ENCODE data around the gene GJB2. TPM values are rescaled to one million over a fixed set of nuclear protein-coding genes. Genes with fewer than 3 reads are reported as not detected.
A peak's percentile ranks its signal among the peaks of the same experiment; 100 is the strongest.

GJB2 gene
- total and polyA plus RNA-seq, 2 experiments from 2014 or later, result not detected

GRCh38 chr13:20142023-20142926 lies 50.5 kb downstream of the GJB2 start (continued):
- no peak for TF ChIP-seq REST (IDR thresholded peaks at IDR 0.05; ENCODE audit: unreplicated experiment)
- no peak for TF ChIP-seq ETS1 (IDR thresholded peaks at IDR 0.05)
- TF ChIP-seq POLR2AphosphoS5 (IDR thresholded peaks at IDR 0.05; ENCODE audit: low read depth), result no peak
- TF ChIP-seq ZNF114 (CRISPR knock-in tag; IDR thresholded peaks at IDR 0.05), result no peak
- TF ChIP-seq EZH2 (IDR thresholded peaks at IDR 0.05; ENCODE audit: low read depth, unreplicated experiment), result no peak
- TF ChIP-seq ZNF331 (CRISPR knock-in tag; IDR thresholded peaks at IDR 0.05; ENCODE audit: low read depth), result no peak

GRCh38 chr13:20141238-20142022 lies 51.3 kb downstream of the GJB2 start:
- Histone ChIP-seq H3F3A (replicated peaks; ENCODE audit: low read depth) (peaks cover 4% of the 10 kb centered on the region; the same call in 1 of the 2 replicates), H3K27ac (ENCODE audit: low read depth) (no peak overlapping the region), H4K20me1 (replicated peaks; ENCODE audit: insufficient read depth) (no peaks in the 10 kb centered on the region), H3K36me3 (ENCODE audit: insufficient read depth) (no peaks in the 10 kb centered on the region), H3K4me1 (ENCODE audit: insufficient read depth) (peaks cover 7% of the 10 kb centered on the region), H3K79me2 (replicated peaks; ENCODE audit: insufficient read depth) (no peaks in the 10 kb centered on the region), H3K4me3 (peak overlapping the region; percentile 36; the same call in 1 of the 2 replicates), H3K4me2 (0 out of 2 replicates have a peak overlapping the region, but pooled peaks have one; percentile 26), H3K27me3 (ENCODE audit: insufficient read depth) (peaks cover 28% of the 10 kb centered on the region), H3K9me2 (ENCODE audit: insufficient read depth) (no peaks in the 10 kb centered on the region), H2AFZ (peak overlapping the region; percentile 97)
- no peaks in the 10 kb centered on the region for H3K36me3 Mint-ChIP-seq (ENCODE audit: low read depth)
- peaks cover 8% of the 10 kb centered on the region for H3K4me1 Mint-ChIP-seq
- H3K4me3 Mint-ChIP-seq, result peak overlapping the region; percentile 50
- ATAC-seq (peak; percentile 20), DNase-seq (ENCODE audit: low spot score) (no peak)
- peaks cover 6% of the 10 kb centered on the region; the same call in 2 of the 3 replicates for H3K9me3 Mint-ChIP-seq
- H3K27me3 Mint-ChIP-seq (ENCODE audit: insufficient read depth, low read depth, poor library complexity), result peaks cover 25% of the 10 kb centered on the region
- no peak for TF ChIP-seq CTCF (conservative IDR thresholded peaks at IDR 0.05; ENCODE audit: low read depth in 2 of 2)
- no peak for TF ChIP-seq CREB1 (CRISPR knock-in tag; IDR thresholded peaks at IDR 0.05; ENCODE audit: low read depth)
- TF ChIP-seq EZH2 (IDR thresholded peaks at IDR 0.05; ENCODE audit: low read depth, unreplicated experiment), result no peak
- no peak for TF ChIP-seq ZNF331 (CRISPR knock-in tag; IDR thresholded peaks at IDR 0.05; ENCODE audit: low read depth)
- TF ChIP-seq REST (IDR thresholded peaks at IDR 0.05; ENCODE audit: unreplicated experiment), result no peak
- no peak overlapping the region for H3K27ac Mint-ChIP-seq
